A549 (cell line): ENCODE results near the gene SEC16A. TPM values are rescaled to one million over a fixed set of nuclear protein-coding genes. Genes with fewer than 3 reads are reported as not detected.

Source experiments
- ATAC-seq, 2 experiments: fragments of 200-7000 bp in 1 of 2; fragments of >200 bp in 1 of 2; cut with Nextera tagmentation in 1 of 2; cut with Tn5 transposase in 1 of 2; 3 replicates each; pipeline versions ENCODE4 v1.8.0 to v1.9.1; 2018 to 2020; ENCODE audit warnings: mild to moderate bottlenecking in 1 of 2, moderate library complexity in 1 of 2
- CTCF ChIA-PET: fragments of 300-600 bp; sonication (Branson Sonifier 250); formaldehyde crosslinking; extraction: SDS; loops from one replicate; lab custom pipeline; 2021; ENCODE audit warnings: antibody characterized with exemption, inconsistent platforms; lab: Yijun Ruan, JAX
- POLR2A ChIA-PET: fragments of 350-600 bp; formaldehyde crosslinking; extraction: SDS; loops from one replicate; lab custom pipeline; 2021; ENCODE audit warnings: antibody characterized with exemption, inconsistent platforms; lab: Yijun Ruan, JAX
- DNase-seq, 2 experiments: peaks; one replicate each; pipeline versions ENCODE4 v3.0.0 to v3.0.0-alpha.2; 2011 to 2016; ENCODE audit warnings: low read depth in 1 of 2, low spot score in 1 of 2
- FAIRE-seq: peaks from 2 replicates; lab custom pipeline; 2011; peaks lifted over from hg19 to GRCh38; lab: Jason Lieb, UNC
- H3K27ac ChIP-seq, 2 experiments: fragments of >200 bp; sonication (Bioruptor Twin); formaldehyde crosslinking; 3 replicates each; pipeline ENCODE4 v1.5.1; 2016 to 2017
- H3K4me1 ChIP-seq: fragments of >200 bp; sonication (Bioruptor Twin); formaldehyde crosslinking; 3 replicates; pipeline ENCODE4 v1.6.1; 2016
- H3K4me2 ChIP-seq: fragments of >200 bp; sonication (Bioruptor Twin); formaldehyde crosslinking; 3 replicates; pipeline ENCODE4 v1.6.1; 2016
- H3K4me3 ChIP-seq: fragments of >200 bp; sonication (Bioruptor Twin); formaldehyde crosslinking; 3 replicates; pipeline ENCODE4 v1.5.1; 2016
- H3K9me3 ChIP-seq: fragments of >200 bp; sonication (Bioruptor Twin); formaldehyde crosslinking; 3 replicates; pipeline ENCODE4 v1.6.1; 2016
- CHD2 ChIP-seq: fragments of 150-350 bp; IDR thresholded peaks from 2 replicates; pipeline ENCODE4 v1.6.1; 2014; ENCODE audit warnings: low read length; ENCODE audit not compliant: partially characterized antibody
- EHF ChIP-seq: fragments of 250-450 bp; sonication (Bioruptor Pico); IDR thresholded peaks from 2 replicates; pipeline ENCODE4 v1.5.0; 2020; ENCODE audit warnings: mild to moderate bottlenecking
- FOXS1 ChIP-seq: fragments of 250-450 bp; sonication (Bioruptor Pico); IDR thresholded peaks from 2 replicates; pipeline ENCODE4 v1.5.0; 2020; ENCODE audit warnings: mild to moderate bottlenecking, moderate library complexity
- HMGXB4 ChIP-seq: fragments of 250-450 bp; sonication (Bioruptor Pico); IDR thresholded peaks from 2 replicates; pipeline ENCODE4 v1.5.0; 2021; ENCODE audit warnings: mild to moderate bottlenecking, moderate library complexity, borderline replicate concordance
- HOXB13 ChIP-seq: fragments of 250-450 bp; sonication (Bioruptor Pico); IDR thresholded peaks from 2 replicates; pipeline ENCODE4 v1.5.0; 2020; ENCODE audit warnings: low read depth, mild to moderate bottlenecking, moderate library complexity
- HOXB5 ChIP-seq: fragments of 250-450 bp; sonication (Bioruptor Pico); IDR thresholded peaks from 2 replicates; pipeline ENCODE4 v1.5.0; 2020; ENCODE audit warnings: mild to moderate bottlenecking, moderate library complexity
- JUN ChIP-seq, 2 experiments: fragments of >200 bp; sonication (Bioruptor Twin); formaldehyde crosslinking; IDR thresholded peaks; 2 replicates in 1 of 2; 3 replicates in 1 of 2; pipeline ENCODE4 v1.6.1; 2016 to 2017
- KDM5A ChIP-seq: fragments of 200-600 bp; sonication (generic); IDR thresholded peaks from 2 replicates; pipeline ENCODE4 v1.6.1; 2016; ENCODE audit warnings: antibody characterized with exemption, mild to moderate bottlenecking
- MAFK ChIP-seq: fragments of 450-650 bp; IDR thresholded peaks from 2 replicates; pipeline ENCODE4 v1.6.1; 2014; ENCODE audit not compliant: partially characterized antibody
- MYC ChIP-seq: IDR thresholded peaks from 2 replicates; pipeline ENCODE4 v1.6.1; 2012; ENCODE audit warnings: mild to moderate bottlenecking, inconsistent platforms, low read length, improper control_type of control experiment, borderline replicate concordance
- NPAS2 ChIP-seq: fragments of 250-450 bp; sonication (Bioruptor Pico); IDR thresholded peaks from 2 replicates; pipeline ENCODE4 v1.8.0; 2022; ENCODE audit warnings: mild to moderate bottlenecking, moderate library complexity, borderline replicate concordance
- PBX3 ChIP-seq: IDR thresholded peaks from 2 replicates; pipeline ENCODE4 v1.6.1; 2012
- PHF8 ChIP-seq: fragments of 200-600 bp; sonication (generic); IDR thresholded peaks from 2 replicates; pipeline ENCODE4 v1.6.1; 2016; ENCODE audit warnings: low read depth, mild to moderate bottlenecking, antibody characterized with exemption, moderate library complexity, borderline replicate concordance
- POLR2A ChIP-seq: IDR thresholded peaks from 2 replicates; pipeline ENCODE4 v1.6.1; 2012; ENCODE audit warnings: mild to moderate bottlenecking, low read length
- POLR2AphosphoS2 ChIP-seq: conservative IDR thresholded peaks from 2 replicates; pipeline ENCODE4 v1.6.1; 2012; ENCODE audit warnings: low read length, improper control_type of control experiment, inconsistent platforms
- RAD21 ChIP-seq, 2 experiments: fragments of >200 bp in 1 of 2; sonication (Bioruptor Twin) in 1 of 2; formaldehyde crosslinking in 1 of 2; IDR thresholded peaks in 1 of 2; conservative IDR thresholded peaks in 1 of 2; 2 replicates in 1 of 2; 3 replicates in 1 of 2; pipeline ENCODE4 v1.6.1; 2012 to 2018; ENCODE audit warnings: inconsistent platforms in 1 of 2
- REST ChIP-seq: fragments of 200-600 bp; sonication (generic); IDR thresholded peaks from 2 replicates; pipeline ENCODE4 v1.6.1; 2016; ENCODE audit warnings: antibody characterized with exemption, mild to moderate bottlenecking, moderate library complexity
- SMC3 ChIP-seq: fragments of >200 bp; sonication (Bioruptor Twin); formaldehyde crosslinking; IDR thresholded peaks from 3 replicates; pipeline ENCODE4 v1.6.1; 2018; ENCODE audit warnings: inconsistent platforms
- TFCP2L1 ChIP-seq: fragments of 250-450 bp; sonication (Bioruptor Pico); IDR thresholded peaks from 2 replicates; pipeline ENCODE4 v1.5.0; 2021; ENCODE audit warnings: mild to moderate bottlenecking
- ZC3H11A ChIP-seq: fragments of 450-650 bp; IDR thresholded peaks from 2 replicates; pipeline ENCODE4 v1.6.1; 2014; ENCODE audit warnings: antibody characterized with exemption, mild to moderate bottlenecking
- WGBS: methylation state at CpG from one replicate; pipeline ENCODE4 v1.1.6; 2017; ENCODE audit errors: missing lambda C conversion rate; 5-methylcytosine and 5-hydroxymethylcytosine counted together
- polyA plus RNA-seq, 4 experiments: library from polyadenylated mRNA; depleted of rRNA in 3 of 4; stranded (reverse); fragments of >200 nt; fragmentation: RNase III in 1 of 4; extraction: RNeasy Plus Mini Kit Qiagen cat#74134 plus additional on column Dnase treatment in 1 of 4; gene quantifications; 2 replicates in 3 of 4; 3 replicates in 1 of 4; pipeline ENCODE4 v1.2.3, GENCODE V29; 2011 to 2017
- TF ChIP-seq, protein P1 (sequence below): fragments of >200 bp; sonication (Bioruptor Twin); formaldehyde crosslinking; IDR thresholded peaks from 3 replicates; pipeline ENCODE4 v1.6.1; 2016
- TF ChIP-seq, protein P2 (sequence below): IDR thresholded peaks from 2 replicates; pipeline ENCODE4 v1.6.1; 2012
- TF ChIP-seq, protein P3 (sequence below): fragments of 450-650 bp; IDR thresholded peaks from 2 replicates; pipeline ENCODE4 v1.6.1; 2014; ENCODE audit warnings: antibody characterized with exemption

The SEC16A gene
- polyA plus RNA-seq, 2 of the 4 experiments (the other 2 are of a cell fraction): 24.2 to 38.0 TPM

- H3K27ac ChIP-seq: peak within 1 kb of the TSS; percentile 91 to 95
- DNase-seq (peak; percentile 90 to 93), ATAC-seq (peak; percentile 86 to 91), FAIRE-seq (no peak)
- peak within 1 kb of the TSS; percentile 97 for H3K4me2 ChIP-seq
- WGBS: 3% methylated on average over 32 of the region's 83 CpGs
- peak within 1 kb of the TSS; percentile 78 for H3K4me3 ChIP-seq
- ChIA-PET POLR2A (interaction anchor here (2.5 kb wide), 1 partner anchor 48 kb away, joined by 7 read pairs; the partner anchor contains the start of gene DNLZ), CTCF (interaction anchor here (1.0 to 2.8 kb wide), 3 partner anchors 10 to 74 kb away, joined by 3 to 19 read pairs (median 3); no protein-coding TSS in a partner anchor)
- H3K4me1 ChIP-seq: peaks cover 19% of the 10 kb centered on the region
- no peaks in the 10 kb centered on the region for H3K9me3 ChIP-seq
- TF ChIP-seq POLR2A (peak; percentile 95), PHF8 (peak; percentile 61; the same call in 1 of the 2 replicates), CHD2 (peak; percentile 53), JUN (IDR thresholded peaks at IDR 0.05) (peak; percentile 82 to 98; a peak in 4 of 5 replicates), HOXB5 (CRISPR knock-in tag) (no peak), TFCP2L1 (CRISPR knock-in tag) (0 out of 2 replicates have a peak, but pooled peaks have one; percentile 10), KDM5A (peak; percentile 97), MYC (peak; percentile 85), POLR2AphosphoS2 (no peak)
- TF ChIP-seq, protein P1, sequence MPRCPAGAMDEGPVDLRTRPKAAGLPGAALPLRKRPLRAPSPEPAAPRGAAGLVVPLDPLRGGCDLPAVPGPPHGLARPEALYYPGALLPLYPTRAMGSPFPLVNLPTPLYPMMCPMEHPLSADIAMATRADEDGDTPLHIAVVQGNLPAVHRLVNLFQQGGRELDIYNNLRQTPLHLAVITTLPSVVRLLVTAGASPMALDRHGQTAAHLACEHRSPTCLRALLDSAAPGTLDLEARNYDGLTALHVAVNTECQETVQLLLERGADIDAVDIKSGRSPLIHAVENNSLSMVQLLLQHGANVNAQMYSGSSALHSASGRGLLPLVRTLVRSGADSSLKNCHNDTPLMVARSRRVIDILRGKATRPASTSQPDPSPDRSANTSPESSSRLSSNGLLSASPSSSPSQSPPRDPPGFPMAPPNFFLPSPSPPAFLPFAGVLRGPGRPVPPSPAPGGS: peak; percentile 93
- TF ChIP-seq, protein P2, sequence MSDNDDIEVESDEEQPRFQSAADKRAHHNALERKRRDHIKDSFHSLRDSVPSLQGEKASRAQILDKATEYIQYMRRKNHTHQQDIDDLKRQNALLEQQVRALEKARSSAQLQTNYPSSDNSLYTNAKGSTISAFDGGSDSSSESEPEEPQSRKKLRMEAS: peak; percentile 68; the same call in 1 of the 2 replicates
Observed at GRCh38 chr9:136410500-136411287, 72.1 kb downstream of the SEC16A start, which contains the start of the genes ENTR1 and PMPCA. Gene ENTR1, minus strand, starts transcription at chr9:136410614. Its CDS starts 217 bp downstream, at chr9:136410397. Gene PMPCA, plus strand, starts transcription at chr9:136410658. Its CDS starts 11 bp downstream, at chr9:136410669.

DNA sequence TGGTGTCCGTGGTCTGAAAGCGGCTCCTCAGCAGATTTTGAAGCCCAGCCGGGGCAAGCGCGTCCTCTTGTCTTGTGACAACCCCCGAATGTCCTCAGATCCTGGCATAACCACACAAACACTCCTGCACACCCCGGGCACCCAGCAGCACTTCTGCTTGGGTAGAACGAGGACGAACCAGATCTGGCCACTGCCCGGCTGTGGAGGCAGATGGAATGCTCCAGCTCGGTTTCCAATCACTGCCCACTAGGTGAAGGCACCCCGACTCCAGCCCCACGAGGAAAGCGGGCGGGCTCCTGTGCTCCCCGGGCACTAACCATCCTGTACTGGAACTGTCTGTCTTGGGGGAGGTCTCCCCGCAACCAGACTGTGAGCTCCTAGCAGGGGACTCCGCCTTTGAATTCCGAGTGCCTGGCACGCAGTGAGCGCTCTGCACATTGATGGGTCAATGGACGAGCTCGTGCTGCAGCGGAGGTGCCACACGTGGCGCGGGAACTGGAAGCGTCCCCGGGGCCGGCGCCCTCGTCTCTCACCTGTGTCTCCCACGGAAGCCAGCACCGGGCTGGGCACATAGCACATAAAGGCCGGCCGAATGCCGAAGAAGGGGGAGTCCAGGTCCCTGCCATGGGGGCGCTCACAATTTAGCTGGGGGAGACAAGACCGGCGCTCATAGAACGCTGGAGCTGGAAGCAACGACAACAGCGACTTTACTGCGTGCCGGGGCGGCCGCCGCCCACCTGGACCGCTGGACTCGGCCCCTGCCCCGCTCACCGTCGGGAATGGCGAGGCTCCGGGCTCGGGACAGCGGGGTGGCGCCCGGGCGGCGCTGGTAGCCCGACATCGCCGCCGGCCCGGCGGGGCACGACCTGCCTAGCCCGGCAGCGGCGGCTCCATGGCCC is 73.0 kb downstream of the SEC16A start:
- Histone ChIP-seq H3K27ac (peak overlapping the region; percentile 91 to 95), H3K4me2 (peak overlapping the region; percentile 97), H3K9me3 (no peaks in the 10 kb centered on the region), H3K4me1 (peaks cover 19% of the 10 kb centered on the region), H3K4me3 (peak overlapping the region; percentile 78)
- ChIA-PET POLR2A (interaction anchor here (0.9 to 2.5 kb wide), 2 partner anchors 14 to 47 kb away, joined by 4 to 7 read pairs; partner anchors contain the start of gene DNLZ), CTCF (interaction anchor here (1.0 to 2.8 kb wide), 6 partner anchors 9 to 79 kb away, joined by 3 to 19 read pairs (median 4); partner anchors contain the start of gene DNLZ)
- 15% methylated on average over 40 of the region's 71 CpGs for WGBS
- ATAC-seq (peak; percentile 58 to 69), FAIRE-seq (no peak), DNase-seq (peak; percentile 24 to 57)
- TF ChIP-seq REST (no peak), PBX3 (no peak), FOXS1 (no peak), POLR2A (no peak), HOXB13 (CRISPR knock-in tag) (0 out of 2 replicates have a peak, but pooled peaks have one; percentile 36), NPAS2 (CRISPR knock-in tag) (no peak), RAD21 (conservative IDR thresholded peaks at IDR 0.05 in 1 of 2, IDR thresholded peaks at IDR 0.05 in 1 of 2) (no peak), ZC3H11A (no peak), EHF (CRISPR knock-in tag) (peak; percentile 53; the same call in 1 of the 2 replicates), TFCP2L1 (CRISPR knock-in tag) (0 out of 2 replicates have a peak, but pooled peaks have one; percentile 38), MAFK (peak; percentile 30), SMC3 (no peak), HMGXB4 (CRISPR knock-in tag) (no peak)
- TF ChIP-seq, protein P3, sequence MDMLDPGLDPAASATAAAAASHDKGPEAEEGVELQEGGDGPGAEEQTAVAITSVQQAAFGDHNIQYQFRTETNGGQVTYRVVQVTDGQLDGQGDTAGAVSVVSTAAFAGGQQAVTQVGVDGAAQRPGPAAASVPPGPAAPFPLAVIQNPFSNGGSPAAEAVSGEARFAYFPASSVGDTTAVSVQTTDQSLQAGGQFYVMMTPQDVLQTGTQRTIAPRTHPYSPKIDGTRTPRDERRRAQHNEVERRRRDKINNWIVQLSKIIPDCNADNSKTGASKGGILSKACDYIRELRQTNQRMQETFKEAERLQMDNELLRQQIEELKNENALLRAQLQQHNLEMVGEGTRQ: 0 out of 2 replicates have a peak, but pooled peaks have one; percentile 36
